Measurements from ENCODE around the gene KCNV2.

KCNV2 gene

GRCh38 chr9:2761424-2761823, 44.1 kb downstream of the KCNV2 start:
- no peaks in the 10 kb centered on the region for H3K9me2 ChIP-seq (replicated peaks; ENCODE audit: insufficient read depth, low read length)
- H3K4me1 ChIP-seq (ENCODE audit: low read length), result no peaks in the 10 kb centered on the region
- H4K20me1 ChIP-seq (ENCODE audit: insufficient read depth, low read length), result no peaks in the 10 kb centered on the region
- H3F3A ChIP-seq (ENCODE audit: insufficient read depth, low read length), result no peaks in the 10 kb centered on the region
- DNase-seq, result peak; percentile 24
- H3K36me3 ChIP-seq (replicated peaks; ENCODE audit: insufficient read depth, low read length), result no peaks in the 10 kb centered on the region
- H3K79me2 ChIP-seq (ENCODE audit: low read length), result no peaks in the 10 kb centered on the region
- TF ChIP-seq EZH2phosphoT487 (IDR thresholded peaks at IDR 0.05; ENCODE audit: low read length) (no peak), EZH2 (optimal IDR thresholded peaks at IDR 0.05; ENCODE audit: low read depth, low read length) (no peak), CTCF (IDR thresholded peaks at IDR 0.05; ENCODE audit: low read length) (no peak)
- H3K4me3 ChIP-seq (ENCODE audit: low read length), result no peak overlapping the region
- H2AFZ ChIP-seq (ENCODE audit: low read length), result no peak overlapping the region
- H3K4me2 ChIP-seq (ENCODE audit: low read depth, low read length), result no peak overlapping the region
- H3K27me3 ChIP-seq (replicated peaks; ENCODE audit: insufficient read depth, low read length), result no peaks in the 10 kb centered on the region
- H3K9ac ChIP-seq (ENCODE audit: low read length), result no peak overlapping the region
- no peak overlapping the region; the same call in 1 of the 2 replicates for H3K27ac ChIP-seq (ENCODE audit: low read length)
- no peaks in the 10 kb centered on the region for H3K9me3 ChIP-seq (replicated peaks; ENCODE audit: insufficient read depth, low read length)

GRCh38 chr9:2764353-2764752, 47.0 kb downstream of the KCNV2 start:
- Histone ChIP-seq H3K36me3 (replicated peaks; ENCODE audit: insufficient read depth, low read length) (no peaks in the 10 kb centered on the region; the same call in 1 of the 2 replicates), H3K4me1 (ENCODE audit: low read length) (no peaks in the 10 kb centered on the region), H2AFZ (ENCODE audit: low read length) (no peak overlapping the region), H3K4me3 (ENCODE audit: low read length) (no peak overlapping the region), H3K9ac (ENCODE audit: low read length) (no peak overlapping the region), H3K9me3 (replicated peaks; ENCODE audit: insufficient read depth, low read length) (no peaks in the 10 kb centered on the region), H4K20me1 (ENCODE audit: insufficient read depth, low read length) (no peaks in the 10 kb centered on the region), H3F3A (ENCODE audit: insufficient read depth, low read length) (no peaks in the 10 kb centered on the region), H3K79me2 (ENCODE audit: low read length) (no peaks in the 10 kb centered on the region), H3K9me2 (replicated peaks; ENCODE audit: insufficient read depth, low read length) (no peaks in the 10 kb centered on the region), H3K4me2 (ENCODE audit: low read depth, low read length) (no peak overlapping the region), H3K27ac (ENCODE audit: low read length) (no peak overlapping the region), H3K27me3 (replicated peaks; ENCODE audit: insufficient read depth, low read length) (no peaks in the 10 kb centered on the region)
- no peak for DNase-seq
- TF ChIP-seq CTCF (IDR thresholded peaks at IDR 0.05; ENCODE audit: low read length) (no peak), EZH2phosphoT487 (IDR thresholded peaks at IDR 0.05; ENCODE audit: low read length) (no peak), EZH2 (optimal IDR thresholded peaks at IDR 0.05; ENCODE audit: low read depth, low read length) (no peak)

- H3K4me1 ChIP-seq (ENCODE audit: low read length), result no peaks in the 10 kb centered on the region
- no peaks in the 10 kb centered on the region for H3K9me2 ChIP-seq (replicated peaks; ENCODE audit: insufficient read depth, low read length)
- H3K27ac ChIP-seq (ENCODE audit: low read length), result no peak overlapping the region
- no peak overlapping the region for H2AFZ ChIP-seq (ENCODE audit: low read length)
- H3K9me3 ChIP-seq (replicated peaks; ENCODE audit: insufficient read depth, low read length), result no peaks in the 10 kb centered on the region
- TF ChIP-seq EZH2phosphoT487 (IDR thresholded peaks at IDR 0.05; ENCODE audit: low read length) (no peak), CTCF (IDR thresholded peaks at IDR 0.05; ENCODE audit: low read length) (no peak), EZH2 (optimal IDR thresholded peaks at IDR 0.05; ENCODE audit: low read depth, low read length) (no peak)
- no peaks in the 10 kb centered on the region for H4K20me1 ChIP-seq (ENCODE audit: insufficient read depth, low read length)
- no peak overlapping the region for H3K4me2 ChIP-seq (ENCODE audit: low read depth, low read length)
- no peaks in the 10 kb centered on the region; the same call in 1 of the 2 replicates for H3K36me3 ChIP-seq (replicated peaks; ENCODE audit: insufficient read depth, low read length)
- H3K27me3 ChIP-seq (replicated peaks; ENCODE audit: insufficient read depth, low read length), result no peaks in the 10 kb centered on the region
- H3K4me3 ChIP-seq (ENCODE audit: low read length), result no peak overlapping the region
- no peaks in the 10 kb centered on the region for H3F3A ChIP-seq (ENCODE audit: insufficient read depth, low read length)
- no peak for DNase-seq
- no peak overlapping the region for H3K9ac ChIP-seq (ENCODE audit: low read length)
- no peaks in the 10 kb centered on the region for H3K79me2 ChIP-seq (ENCODE audit: low read length)
These were observed 48.1 kb downstream of the KCNV2 start for GRCh38 chr9:2765250-2765880.
